WTC11 (cell line): ENCODE results near the gene ZNF74.

Experiments
- ELF4 ChIP-seq: sonication (generic); formaldehyde crosslinking; IDR thresholded peaks from 2 replicates; pipeline ENCODE4 v1.8.1; 2022; ENCODE audit warnings: low read depth, mild to moderate bottlenecking, moderate library complexity, missing genetic modification reagents
- FOXP4 ChIP-seq: sonication (generic); formaldehyde crosslinking; IDR thresholded peaks from 2 replicates; pipeline ENCODE4 v1.8.0; 2022; ENCODE audit warnings: mild to moderate bottlenecking, missing genetic modification reagents
- JUN ChIP-seq: sonication (generic); formaldehyde crosslinking; IDR thresholded peaks from 2 replicates; pipeline ENCODE4 v1.8.0; 2023; ENCODE audit warnings: mild to moderate bottlenecking, missing genetic modification reagents
- MAX ChIP-seq: sonication (generic); formaldehyde crosslinking; IDR thresholded peaks from 2 replicates; pipeline ENCODE4 v1.8.0; 2022; ENCODE audit warnings: mild to moderate bottlenecking, missing genetic modification reagents
- SP1 ChIP-seq: sonication (generic); formaldehyde crosslinking; conservative IDR thresholded peaks from 2 replicates; pipeline ENCODE4 v1.8.1; 2022; ENCODE audit warnings: missing genetic modification reagents
- ZNF281 ChIP-seq: sonication (generic); formaldehyde crosslinking; IDR thresholded peaks from 2 replicates; pipeline ENCODE4 v1.8.0; 2023; ENCODE audit warnings: mild to moderate bottlenecking, missing genetic modification reagents
- ZNF317 ChIP-seq: sonication (generic); formaldehyde crosslinking; IDR thresholded peaks from 2 replicates; pipeline ENCODE4 v1.8.1; 2023; ENCODE audit warnings: low read depth, mild to moderate bottlenecking, moderate library complexity, missing genetic modification reagents, borderline replicate concordance
- TF ChIP-seq, protein P1 (sequence below): fragments of 200-600 bp; IDR thresholded peaks from 2 replicates; pipeline ENCODE4 v1.8.0; 2022; ENCODE audit warnings: antibody characterized with exemption
- TF ChIP-seq, protein P2 (sequence below): sonication (generic); formaldehyde crosslinking; IDR thresholded peaks from 2 replicates; pipeline ENCODE4 v1.8.1; 2023; ENCODE audit warnings: mild to moderate bottlenecking, missing genetic modification reagents, moderate library complexity

GRCh38 chr22:20404881-20405280 is 10.9 kb downstream of the ZNF74 start:
- TF ChIP-seq, protein P1, sequence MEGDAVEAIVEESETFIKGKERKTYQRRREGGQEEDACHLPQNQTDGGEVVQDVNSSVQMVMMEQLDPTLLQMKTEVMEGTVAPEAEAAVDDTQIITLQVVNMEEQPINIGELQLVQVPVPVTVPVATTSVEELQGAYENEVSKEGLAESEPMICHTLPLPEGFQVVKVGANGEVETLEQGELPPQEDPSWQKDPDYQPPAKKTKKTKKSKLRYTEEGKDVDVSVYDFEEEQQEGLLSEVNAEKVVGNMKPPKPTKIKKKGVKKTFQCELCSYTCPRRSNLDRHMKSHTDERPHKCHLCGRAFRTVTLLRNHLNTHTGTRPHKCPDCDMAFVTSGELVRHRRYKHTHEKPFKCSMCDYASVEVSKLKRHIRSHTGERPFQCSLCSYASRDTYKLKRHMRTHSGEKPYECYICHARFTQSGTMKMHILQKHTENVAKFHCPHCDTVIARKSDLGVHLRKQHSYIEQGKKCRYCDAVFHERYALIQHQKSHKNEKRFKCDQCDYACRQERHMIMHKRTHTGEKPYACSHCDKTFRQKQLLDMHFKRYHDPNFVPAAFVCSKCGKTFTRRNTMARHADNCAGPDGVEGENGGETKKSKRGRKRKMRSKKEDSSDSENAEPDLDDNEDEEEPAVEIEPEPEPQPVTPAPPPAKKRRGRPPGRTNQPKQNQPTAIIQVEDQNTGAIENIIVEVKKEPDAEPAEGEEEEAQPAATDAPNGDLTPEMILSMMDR: no peak
- TF ChIP-seq SP1 (CRISPR knock-in tag) (no peak), ZNF317 (CRISPR knock-in tag) (no peak), ZNF281 (CRISPR knock-in tag) (no peak), FOXP4 (CRISPR knock-in tag) (no peak), JUN (CRISPR knock-in tag) (no peak), ELF4 (no peak), MAX (no peak)
- TF ChIP-seq, protein P2, sequence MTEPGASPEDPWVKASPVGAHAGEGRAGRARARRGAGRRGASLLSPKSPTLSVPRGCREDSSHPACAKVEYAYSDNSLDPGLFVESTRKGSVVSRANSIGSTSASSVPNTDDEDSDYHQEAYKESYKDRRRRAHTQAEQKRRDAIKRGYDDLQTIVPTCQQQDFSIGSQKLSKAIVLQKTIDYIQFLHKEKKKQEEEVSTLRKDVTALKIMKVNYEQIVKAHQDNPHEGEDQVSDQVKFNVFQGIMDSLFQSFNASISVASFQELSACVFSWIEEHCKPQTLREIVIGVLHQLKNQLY (CRISPR knock-in tag): no peak
